WTC11 (cell line): ENCODE results near the gene TOMM6.

Experiments
- CTCF ChIP-seq: fragments of 200-600 bp; IDR thresholded peaks from 2 replicates; pipeline ENCODE4 v1.8.0; 2022; ENCODE audit warnings: antibody characterized with exemption
- FOXJ3 ChIP-seq: sonication (generic); formaldehyde crosslinking; IDR thresholded peaks from 2 replicates; pipeline ENCODE4 v1.9.0; 2021; ENCODE audit warnings: missing genetic modification reagents, mild to moderate bottlenecking, borderline replicate concordance
- IRF2 ChIP-seq: sonication (generic); formaldehyde crosslinking; IDR thresholded peaks from 2 replicates; pipeline ENCODE4 v1.8.0; 2022; ENCODE audit warnings: low read depth, missing genetic modification reagents, borderline replicate concordance
- NR2C2 ChIP-seq: sonication (generic); formaldehyde crosslinking; IDR thresholded peaks from 2 replicates; pipeline ENCODE4 v1.8.0; 2022; ENCODE audit warnings: mild to moderate bottlenecking, missing genetic modification reagents
- USF1 ChIP-seq: sonication (generic); formaldehyde crosslinking; IDR thresholded peaks from 2 replicates; pipeline ENCODE4 v1.8.0; 2022; ENCODE audit warnings: mild to moderate bottlenecking, missing genetic modification reagents
- ZNF219 ChIP-seq: sonication (generic); formaldehyde crosslinking; IDR thresholded peaks from 2 replicates; pipeline ENCODE4 v1.8.0; 2023; ENCODE audit warnings: missing genetic modification reagents, mild to moderate bottlenecking, borderline replicate concordance
- ZNF263 ChIP-seq: sonication (generic); formaldehyde crosslinking; IDR thresholded peaks from 2 replicates; pipeline ENCODE4 v1.8.1; 2022; ENCODE audit warnings: low read depth, mild to moderate bottlenecking, moderate library complexity, missing genetic modification reagents
- ZNF281 ChIP-seq: sonication (generic); formaldehyde crosslinking; IDR thresholded peaks from 2 replicates; pipeline ENCODE4 v1.8.0; 2023; ENCODE audit warnings: mild to moderate bottlenecking, missing genetic modification reagents
- TF ChIP-seq, protein P1 (sequence below): sonication (generic); formaldehyde crosslinking; IDR thresholded peaks from 2 replicates; pipeline ENCODE4 v1.8.1; 2023; ENCODE audit warnings: mild to moderate bottlenecking, missing genetic modification reagents, moderate library complexity
- TF ChIP-seq, protein P2 (sequence below): fragments of 250-450 bp; sonication (Bioruptor Pico); IDR thresholded peaks from 2 replicates; pipeline ENCODE4 v2.1.2; 2022; ENCODE audit warnings: mild to moderate bottlenecking, moderate library complexity
- TF ChIP-seq, protein P3 (sequence below): sonication (generic); formaldehyde crosslinking; IDR thresholded peaks from 2 replicates; pipeline ENCODE4 v1.8.1; 2022; ENCODE audit warnings: low read depth, mild to moderate bottlenecking, moderate library complexity, missing genetic modification reagents, borderline replicate concordance
- TF ChIP-seq, protein P4 (sequence below): sonication (generic); formaldehyde crosslinking; IDR thresholded peaks from 2 replicates; pipeline ENCODE4 v1.8.0; 2022; ENCODE audit warnings: mild to moderate bottlenecking, missing genetic modification reagents
- TF ChIP-seq, protein P5 (sequence below): sonication (generic); formaldehyde crosslinking; IDR thresholded peaks from 2 replicates; pipeline ENCODE4 v1.8.0; 2022; ENCODE audit warnings: mild to moderate bottlenecking, missing genetic modification reagents
- TF ChIP-seq, protein P6 (sequence below): sonication (generic); formaldehyde crosslinking; conservative IDR thresholded peaks from 2 replicates; pipeline ENCODE4 v1.8.1; 2022; ENCODE audit warnings: mild to moderate bottlenecking, missing genetic modification reagents

DNA sequence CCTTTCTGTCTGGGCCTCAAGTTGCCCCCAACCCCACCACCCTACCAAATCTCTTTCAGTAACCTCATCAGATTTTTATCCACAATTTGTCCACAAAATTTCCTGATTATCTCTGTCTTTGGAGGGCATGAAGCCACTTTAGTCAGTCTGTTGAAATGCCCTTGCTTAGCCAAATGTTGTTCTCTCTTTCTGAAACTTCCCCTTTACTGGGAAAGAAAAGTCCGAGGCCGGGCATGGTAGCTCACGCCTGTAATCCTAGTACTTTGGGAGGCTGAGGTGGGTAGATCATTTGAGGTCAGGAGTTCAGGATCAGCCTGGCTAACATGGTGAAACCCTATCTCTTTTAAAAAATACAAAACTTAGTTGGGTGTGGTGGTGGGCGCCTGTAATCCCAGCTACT lies 33.8 kb downstream of the TOMM6 start:
- TF ChIP-seq, protein P1, sequence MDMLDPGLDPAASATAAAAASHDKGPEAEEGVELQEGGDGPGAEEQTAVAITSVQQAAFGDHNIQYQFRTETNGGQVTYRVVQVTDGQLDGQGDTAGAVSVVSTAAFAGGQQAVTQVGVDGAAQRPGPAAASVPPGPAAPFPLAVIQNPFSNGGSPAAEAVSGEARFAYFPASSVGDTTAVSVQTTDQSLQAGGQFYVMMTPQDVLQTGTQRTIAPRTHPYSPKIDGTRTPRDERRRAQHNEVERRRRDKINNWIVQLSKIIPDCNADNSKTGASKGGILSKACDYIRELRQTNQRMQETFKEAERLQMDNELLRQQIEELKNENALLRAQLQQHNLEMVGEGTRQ (CRISPR knock-in tag) = no peak
- TF ChIP-seq, protein P2, sequence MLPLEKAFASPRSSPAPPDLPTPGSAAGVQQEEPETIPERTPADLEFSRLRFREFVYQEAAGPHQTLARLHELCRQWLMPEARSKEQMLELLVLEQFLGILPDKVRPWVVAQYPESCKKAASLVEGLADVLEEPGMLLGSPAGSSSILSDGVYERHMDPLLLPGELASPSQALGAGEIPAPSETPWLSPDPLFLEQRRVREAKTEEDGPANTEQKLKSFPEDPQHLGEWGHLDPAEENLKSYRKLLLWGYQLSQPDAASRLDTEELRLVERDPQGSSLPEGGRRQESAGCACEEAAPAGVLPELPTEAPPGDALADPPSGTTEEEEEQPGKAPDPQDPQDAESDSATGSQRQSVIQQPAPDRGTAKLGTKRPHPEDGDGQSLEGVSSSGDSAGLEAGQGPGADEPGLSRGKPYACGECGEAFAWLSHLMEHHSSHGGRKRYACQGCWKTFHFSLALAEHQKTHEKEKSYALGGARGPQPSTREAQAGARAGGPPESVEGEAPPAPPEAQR (CRISPR knock-in tag) = no peak
- no peak for TF ChIP-seq FOXJ3
- TF ChIP-seq CTCF = no peak
- TF ChIP-seq, protein P3, sequence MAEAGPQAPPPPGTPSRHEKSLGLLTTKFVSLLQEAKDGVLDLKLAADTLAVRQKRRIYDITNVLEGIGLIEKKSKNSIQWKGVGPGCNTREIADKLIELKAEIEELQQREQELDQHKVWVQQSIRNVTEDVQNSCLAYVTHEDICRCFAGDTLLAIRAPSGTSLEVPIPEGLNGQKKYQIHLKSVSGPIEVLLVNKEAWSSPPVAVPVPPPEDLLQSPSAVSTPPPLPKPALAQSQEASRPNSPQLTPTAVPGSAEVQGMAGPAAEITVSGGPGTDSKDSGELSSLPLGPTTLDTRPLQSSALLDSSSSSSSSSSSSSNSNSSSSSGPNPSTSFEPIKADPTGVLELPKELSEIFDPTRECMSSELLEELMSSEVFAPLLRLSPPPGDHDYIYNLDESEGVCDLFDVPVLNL (CRISPR knock-in tag) = no peak
- TF ChIP-seq USF1 (CRISPR knock-in tag) = no peak
- no peak for TF ChIP-seq ZNF263 (CRISPR knock-in tag)
- no peak for TF ChIP-seq ZNF219
- no peak for TF ChIP-seq NR2C2 (CRISPR knock-in tag)
- no peak for TF ChIP-seq ZNF281
- no peak for TF ChIP-seq IRF2
- TF ChIP-seq, protein P4, sequence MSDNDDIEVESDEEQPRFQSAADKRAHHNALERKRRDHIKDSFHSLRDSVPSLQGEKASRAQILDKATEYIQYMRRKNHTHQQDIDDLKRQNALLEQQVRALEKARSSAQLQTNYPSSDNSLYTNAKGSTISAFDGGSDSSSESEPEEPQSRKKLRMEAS (CRISPR knock-in tag) = no peak
- TF ChIP-seq, protein P5, sequence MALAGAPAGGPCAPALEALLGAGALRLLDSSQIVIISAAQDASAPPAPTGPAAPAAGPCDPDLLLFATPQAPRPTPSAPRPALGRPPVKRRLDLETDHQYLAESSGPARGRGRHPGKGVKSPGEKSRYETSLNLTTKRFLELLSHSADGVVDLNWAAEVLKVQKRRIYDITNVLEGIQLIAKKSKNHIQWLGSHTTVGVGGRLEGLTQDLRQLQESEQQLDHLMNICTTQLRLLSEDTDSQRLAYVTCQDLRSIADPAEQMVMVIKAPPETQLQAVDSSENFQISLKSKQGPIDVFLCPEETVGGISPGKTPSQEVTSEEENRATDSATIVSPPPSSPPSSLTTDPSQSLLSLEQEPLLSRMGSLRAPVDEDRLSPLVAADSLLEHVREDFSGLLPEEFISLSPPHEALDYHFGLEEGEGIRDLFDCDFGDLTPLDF (CRISPR knock-in tag) = no peak
- TF ChIP-seq, protein P6, sequence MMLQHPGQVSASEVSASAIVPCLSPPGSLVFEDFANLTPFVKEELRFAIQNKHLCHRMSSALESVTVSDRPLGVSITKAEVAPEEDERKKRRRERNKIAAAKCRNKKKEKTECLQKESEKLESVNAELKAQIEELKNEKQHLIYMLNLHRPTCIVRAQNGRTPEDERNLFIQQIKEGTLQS (CRISPR knock-in tag) = no peak
